Measurements from ENCODE around the gene KSR1.

- no peak for TF ChIP-seq CTCF (IDR thresholded peaks at IDR 0.05)
- TF ChIP-seq POLR2AphosphoS5 (IDR thresholded peaks at IDR 0.05): no peak
These were observed 80.5 kb downstream of the KSR1 start for GRCh38 chr17:27536781-27537180.

Data from upper lobe of left lung (tissue), 4 donors.